ENCODE measurements around the gene EIF2A. TPM values are rescaled to one million over a fixed set of nuclear protein-coding genes. Genes with fewer than 3 reads are reported as not detected.

EIF2A gene
- total RNA-seq, 1 experiment from 2014 or later: 74.1 TPM

- Histone ChIP-seq H3T11ph (ENCODE audit: low read length) (no peak overlapping the region), H3K4me1 (ENCODE audit: insufficient read depth, low read length) (peaks cover 2% of the 10 kb centered on the region), H3K79me1 (ENCODE audit: insufficient read depth, low read depth, low read length, poor library complexity, severe bottlenecking) (no peaks in the 10 kb centered on the region), H4K91ac (ENCODE audit: insufficient read length, low read depth, low read length) (no peak overlapping the region), H3K9ac (ENCODE audit: extremely low read depth, insufficient read length, low read length) (no peak overlapping the region), H3K14ac (ENCODE audit: insufficient read depth, low read length) (no peak overlapping the region), H2AK5ac (ENCODE audit: insufficient read length, low read length) (no peak overlapping the region), H2BK15ac (ENCODE audit: low read depth, low read length) (no peak overlapping the region), H3K4ac (ENCODE audit: low read depth, low read length) (no peak overlapping the region), H2BK5ac (ENCODE audit: insufficient read length, low read length) (no peak overlapping the region), H3K27ac (ENCODE audit: insufficient read length, low read depth, low read length) (no peak overlapping the region), H4K8ac (replicated peaks; ENCODE audit: insufficient read length, low read depth, low read length) (no peak overlapping the region), H4K20me1 (ENCODE audit: control insufficient read depth, insufficient read depth, insufficient read length) (no peaks in the 10 kb centered on the region), H2BK120ac (ENCODE audit: low read depth, low read length, poor library complexity, severe bottlenecking) (no peak overlapping the region), H2BK12ac (ENCODE audit: insufficient read length, low read depth, low read length) (no peak overlapping the region), H3K23ac (ENCODE audit: insufficient read length, low read depth, low read length) (no peak overlapping the region), H3K79me2 (ENCODE audit: insufficient read depth, low read length) (no peaks in the 10 kb centered on the region), H3K18ac (ENCODE audit: insufficient read length, low read depth, low read length) (no peak overlapping the region), H2BK20ac (ENCODE audit: low read depth, low read length, poor library complexity, severe bottlenecking) (no peak overlapping the region), H2AFZ (ENCODE audit: low read length) (no peak overlapping the region), H3K23me2 (ENCODE audit: insufficient read length, low read depth, low read length, poor library complexity, severe bottlenecking) (no peaks in the 10 kb centered on the region), H3K4me2 (ENCODE audit: insufficient read depth, insufficient read length, low read length) (no peak overlapping the region), H3K9me3 (ENCODE audit: control insufficient read depth, low read depth, low read length) (no peaks in the 10 kb centered on the region), H4K5ac (ENCODE audit: insufficient read length, low read depth, low read length) (no peak overlapping the region), H3K56ac (ENCODE audit: insufficient read length, low read depth, low read length) (no peak overlapping the region), H3K27me3 (ENCODE audit: insufficient read depth, low read length) (no peaks in the 10 kb centered on the region)
- no peaks in the 10 kb centered on the region for H3K36me3 Mint-ChIP-seq (ENCODE audit: insufficient read depth in 1 of 3, low read depth in 3 of 3)
- no peak for DNase-seq
- peaks cover 16 to 19% of the 10 kb centered on the region in 2 experiments for H3K4me1 Mint-ChIP-seq
- no peak for TF ChIP-seq CTCF (conservative IDR thresholded peaks at IDR 0.05)
- H3K27ac Mint-ChIP-seq: no peak overlapping the region
- no peaks in the 10 kb centered on the region for H3K27me3 Mint-ChIP-seq (ENCODE audit: low read depth)
- no peaks in the 10 kb centered on the region for H3K9me3 Mint-ChIP-seq
- no peak overlapping the region for H3K4me3 Mint-ChIP-seq
Observed at GRCh38 chr3:150531775-150532174, 14.8 kb upstream of the EIF2A start.

Measured in H9 (cell line).